ENCODE data around the gene EFNA5.

EFNA5 gene

GRCh38 chr5:107572715-107573368 lies 97.9 kb downstream of the EFNA5 start:
- no peak for DNase-seq (ENCODE audit: low read depth in 1 of 2, low spot score in 1 of 2)

GRCh38 chr5:107571621-107572536 lies 98.9 kb downstream of the EFNA5 start:
- DNase-seq (ENCODE audit: low read depth in 1 of 2, low spot score in 1 of 2), result peak; percentile 78 to 84

- no peak for DNase-seq (ENCODE audit: low read depth in 1 of 2, low spot score in 1 of 2)
Observed at GRCh38 chr5:107570805-107571531, 99.8 kb downstream of the EFNA5 start.

- no peak for DNase-seq (ENCODE audit: low read depth in 1 of 2, low spot score in 1 of 2)
Observed at GRCh38 chr5:107570181-107570580, 100.6 kb downstream of the EFNA5 start.

GRCh38 chr5:107567901-107568671 lies 102.7 kb downstream of the EFNA5 start:
- no peak for DNase-seq (ENCODE audit: low read depth in 1 of 2, low spot score in 1 of 2)

GRCh38 chr5:107566986-107567385 lies 103.8 kb downstream of the EFNA5 start:
- no peak for DNase-seq (ENCODE audit: low read depth in 1 of 2, low spot score in 1 of 2)

- no peak for DNase-seq (ENCODE audit: low read depth in 1 of 2, low spot score in 1 of 2)
Observed at GRCh38 chr5:107565791-107566767, 104.7 kb downstream of the EFNA5 start.

- no peak for DNase-seq (ENCODE audit: low read depth in 1 of 2, low spot score in 1 of 2)
Observed at GRCh38 chr5:107564931-107565372, 105.8 kb downstream of the EFNA5 start.

- no peak for DNase-seq (ENCODE audit: low read depth in 1 of 2, low spot score in 1 of 2)
Observed at GRCh38 chr5:107563959-107564544, 106.7 kb downstream of the EFNA5 start.

- DNase-seq (ENCODE audit: low read depth in 1 of 2, low spot score in 1 of 2), result no peak
Observed at GRCh38 chr5:107560377-107560776, 110.4 kb downstream of the EFNA5 start.

GRCh38 chr5:107558823-107559375 lies 111.8 kb downstream of the EFNA5 start:
- no peak for DNase-seq (ENCODE audit: low read depth in 1 of 2, low spot score in 1 of 2)

GRCh38 chr5:107557051-107557658 lies 113.6 kb downstream of the EFNA5 start:
- no peak for DNase-seq (ENCODE audit: low read depth in 1 of 2, low spot score in 1 of 2)

GRCh38 chr5:107556575-107556974 lies 114.2 kb downstream of the EFNA5 start:
- DNase-seq (ENCODE audit: low read depth in 1 of 2, low spot score in 1 of 2), result no peak

- DNase-seq (ENCODE audit: low read depth in 1 of 2, low spot score in 1 of 2), result no peak
Observed at GRCh38 chr5:107555425-107556090, 115.2 kb downstream of the EFNA5 start.

- DNase-seq (ENCODE audit: low read depth in 1 of 2, low spot score in 1 of 2), result no peak
Observed at GRCh38 chr5:107554776-107555424, 115.8 kb downstream of the EFNA5 start.

GRCh38 chr5:107553117-107553555 lies 117.6 kb downstream of the EFNA5 start:
- no peak for DNase-seq (ENCODE audit: low read depth in 1 of 2, low spot score in 1 of 2)

GRCh38 chr5:107551088-107551487 lies 119.6 kb downstream of the EFNA5 start:
- no peak for DNase-seq (ENCODE audit: low read depth in 1 of 2, low spot score in 1 of 2)
